Measurements from ENCODE around the gene IMP3. TPM values are rescaled to one million over a fixed set of nuclear protein-coding genes. Genes with fewer than 3 reads are reported as not detected.

IMP3 gene
- total RNA-seq, 1 experiment from 2014 or later, result 56.0 TPM

DNA sequence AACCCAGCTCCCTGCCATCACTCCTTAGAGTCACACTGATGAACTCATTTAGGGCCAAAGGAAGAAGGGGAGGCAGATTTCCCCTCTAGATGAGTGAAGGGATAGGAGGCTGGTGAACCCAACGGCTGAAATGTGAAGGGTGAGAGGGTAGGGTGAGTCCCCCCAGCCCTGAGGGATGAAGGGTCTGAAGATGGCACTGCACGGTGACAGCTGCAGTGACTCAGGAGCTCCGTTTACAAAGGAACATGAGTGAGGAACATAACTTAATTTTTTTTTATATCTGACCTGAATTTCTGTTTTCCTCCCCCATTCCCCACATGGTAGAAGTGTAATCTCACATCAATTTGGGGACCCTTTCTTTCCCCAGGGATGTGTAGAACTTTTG lies 21.7 kb upstream of the IMP3 start:
- TF ChIP-seq TCF7L2 (IDR thresholded peaks at IDR 0.05; ENCODE audit: low read depth, low read length), result no peak
- TF ChIP-seq, protein P1, sequence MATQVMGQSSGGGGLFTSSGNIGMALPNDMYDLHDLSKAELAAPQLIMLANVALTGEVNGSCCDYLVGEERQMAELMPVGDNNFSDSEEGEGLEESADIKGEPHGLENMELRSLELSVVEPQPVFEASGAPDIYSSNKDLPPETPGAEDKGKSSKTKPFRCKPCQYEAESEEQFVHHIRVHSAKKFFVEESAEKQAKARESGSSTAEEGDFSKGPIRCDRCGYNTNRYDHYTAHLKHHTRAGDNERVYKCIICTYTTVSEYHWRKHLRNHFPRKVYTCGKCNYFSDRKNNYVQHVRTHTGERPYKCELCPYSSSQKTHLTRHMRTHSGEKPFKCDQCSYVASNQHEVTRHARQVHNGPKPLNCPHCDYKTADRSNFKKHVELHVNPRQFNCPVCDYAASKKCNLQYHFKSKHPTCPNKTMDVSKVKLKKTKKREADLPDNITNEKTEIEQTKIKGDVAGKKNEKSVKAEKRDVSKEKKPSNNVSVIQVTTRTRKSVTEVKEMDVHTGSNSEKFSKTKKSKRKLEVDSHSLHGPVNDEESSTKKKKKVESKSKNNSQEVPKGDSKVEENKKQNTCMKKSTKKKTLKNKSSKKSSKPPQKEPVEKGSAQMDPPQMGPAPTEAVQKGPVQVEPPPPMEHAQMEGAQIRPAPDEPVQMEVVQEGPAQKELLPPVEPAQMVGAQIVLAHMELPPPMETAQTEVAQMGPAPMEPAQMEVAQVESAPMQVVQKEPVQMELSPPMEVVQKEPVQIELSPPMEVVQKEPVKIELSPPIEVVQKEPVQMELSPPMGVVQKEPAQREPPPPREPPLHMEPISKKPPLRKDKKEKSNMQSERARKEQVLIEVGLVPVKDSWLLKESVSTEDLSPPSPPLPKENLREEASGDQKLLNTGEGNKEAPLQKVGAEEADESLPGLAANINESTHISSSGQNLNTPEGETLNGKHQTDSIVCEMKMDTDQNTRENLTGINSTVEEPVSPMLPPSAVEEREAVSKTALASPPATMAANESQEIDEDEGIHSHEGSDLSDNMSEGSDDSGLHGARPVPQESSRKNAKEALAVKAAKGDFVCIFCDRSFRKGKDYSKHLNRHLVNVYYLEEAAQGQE (IDR thresholded peaks at IDR 0.05; ENCODE audit: insufficient read depth in 1 of 2, low read depth in 2 of 2, low read length in 1 of 2), result no peak
- TF ChIP-seq POLR2AphosphoS5 (IDR thresholded peaks at IDR 0.05; ENCODE audit: low read depth, low read length), result no peak
- TF ChIP-seq SIN3A (IDR thresholded peaks at IDR 0.05; ENCODE audit: borderline replicate concordance, insufficient read depth, low read depth, low read length), result no peak
- TF ChIP-seq, protein P2, sequence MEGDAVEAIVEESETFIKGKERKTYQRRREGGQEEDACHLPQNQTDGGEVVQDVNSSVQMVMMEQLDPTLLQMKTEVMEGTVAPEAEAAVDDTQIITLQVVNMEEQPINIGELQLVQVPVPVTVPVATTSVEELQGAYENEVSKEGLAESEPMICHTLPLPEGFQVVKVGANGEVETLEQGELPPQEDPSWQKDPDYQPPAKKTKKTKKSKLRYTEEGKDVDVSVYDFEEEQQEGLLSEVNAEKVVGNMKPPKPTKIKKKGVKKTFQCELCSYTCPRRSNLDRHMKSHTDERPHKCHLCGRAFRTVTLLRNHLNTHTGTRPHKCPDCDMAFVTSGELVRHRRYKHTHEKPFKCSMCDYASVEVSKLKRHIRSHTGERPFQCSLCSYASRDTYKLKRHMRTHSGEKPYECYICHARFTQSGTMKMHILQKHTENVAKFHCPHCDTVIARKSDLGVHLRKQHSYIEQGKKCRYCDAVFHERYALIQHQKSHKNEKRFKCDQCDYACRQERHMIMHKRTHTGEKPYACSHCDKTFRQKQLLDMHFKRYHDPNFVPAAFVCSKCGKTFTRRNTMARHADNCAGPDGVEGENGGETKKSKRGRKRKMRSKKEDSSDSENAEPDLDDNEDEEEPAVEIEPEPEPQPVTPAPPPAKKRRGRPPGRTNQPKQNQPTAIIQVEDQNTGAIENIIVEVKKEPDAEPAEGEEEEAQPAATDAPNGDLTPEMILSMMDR (IDR thresholded peaks at IDR 0.05), result no peak
- Histone ChIP-seq H3K4me1 (ENCODE audit: control insufficient read depth, insufficient read depth, low read length) (peaks cover 14% of the 10 kb centered on the region), H3K27me3 (ENCODE audit: control insufficient read depth, insufficient read depth, low read length) (no peaks in the 10 kb centered on the region), H3K27ac (ENCODE audit: low read length) (no peak overlapping the region), H3K4me3 (ENCODE audit: low read depth in 2 of 2, low read length in 2 of 2) (no peak overlapping the region), H3K9me3 (ENCODE audit: control insufficient read depth, insufficient read depth, low read depth, low read length) (no peaks in the 10 kb centered on the region), H3K36me3 (ENCODE audit: control insufficient read depth, insufficient read depth, low read length) (no peaks in the 10 kb centered on the region)
- ATAC-seq (no peak), DNase-seq (ENCODE audit: low read depth, low spot score) (no peak)
- CTCF ChIA-PET, result no interaction called here
- POLR2A ChIA-PET, result no interaction called here
- intact Hi-C loops (cut with micrococcal nuclease; ENCODE audit: unreplicated experiment) (no loop called here), in situ Hi-C loops (cut with HindIII; ENCODE audit: low pct_unique_long_range_greater_than_20kb, low sequenced_read_pairs) (no loop called here)
- no TSS peak for BruUV-seq (replicated peaks)

DNA sequence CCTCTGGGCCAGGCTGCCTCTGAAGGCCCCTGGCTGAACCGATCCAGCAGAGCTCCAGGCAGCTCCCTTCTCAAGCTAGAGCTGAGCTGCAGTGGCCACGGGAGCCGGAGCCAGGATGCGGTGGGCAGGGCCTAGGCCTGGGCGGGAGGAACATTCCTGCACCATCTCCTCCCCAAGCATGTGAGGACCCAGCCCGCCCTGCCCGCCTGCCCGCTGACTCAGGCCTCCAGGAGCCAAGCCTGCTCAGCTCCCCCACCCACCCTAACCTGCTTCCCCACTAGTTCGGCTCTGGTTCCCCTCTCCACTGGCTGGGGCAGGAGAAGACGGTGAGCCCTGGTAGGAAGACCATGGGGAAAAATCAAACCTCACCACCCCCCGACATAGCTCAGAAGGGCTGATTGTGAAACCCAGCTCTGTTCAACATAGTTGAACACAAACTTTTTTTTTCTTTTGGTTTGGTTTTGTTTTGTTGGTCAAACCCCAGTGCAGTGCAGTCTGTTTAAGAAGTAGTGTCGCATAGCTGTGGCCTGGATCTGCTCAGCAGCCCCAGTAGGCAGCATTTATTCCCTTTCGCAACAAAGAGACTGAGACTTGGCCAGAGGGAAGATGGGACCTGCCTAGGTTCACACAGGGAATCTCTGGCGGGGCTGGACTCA lies 21.2 kb upstream of the IMP3 start:
- H3K36me3 ChIP-seq (ENCODE audit: control insufficient read depth, insufficient read depth, low read length), result no peaks in the 10 kb centered on the region
- BruUV-seq (replicated peaks), result no TSS peak
- no peaks in the 10 kb centered on the region for H3K9me3 ChIP-seq (ENCODE audit: control insufficient read depth, insufficient read depth, low read depth, low read length)
- H3K27ac ChIP-seq (ENCODE audit: low read length), result no peak overlapping the region
- in situ Hi-C loops (cut with HindIII; ENCODE audit: low pct_unique_long_range_greater_than_20kb, low sequenced_read_pairs) (no loop called here), intact Hi-C loops (cut with micrococcal nuclease; ENCODE audit: unreplicated experiment) (no loop called here)
- CTCF ChIA-PET, result no interaction called here
- ATAC-seq (peak; percentile 51), DNase-seq (ENCODE audit: low read depth, low spot score) (no peak)
- POLR2A ChIA-PET, result no interaction called here
- H3K4me3 ChIP-seq (ENCODE audit: low read depth in 2 of 2, low read length in 2 of 2), result no peak overlapping the region
- peaks cover 9% of the 10 kb centered on the region for H3K4me1 ChIP-seq (ENCODE audit: control insufficient read depth, insufficient read depth, low read length)
- TF ChIP-seq POLR2AphosphoS5 (IDR thresholded peaks at IDR 0.05; ENCODE audit: low read depth, low read length) (no peak), TCF7L2 (IDR thresholded peaks at IDR 0.05; ENCODE audit: low read depth, low read length) (no peak), SIN3A (IDR thresholded peaks at IDR 0.05; ENCODE audit: borderline replicate concordance, insufficient read depth, low read depth, low read length) (no peak)
- TF ChIP-seq, protein P2 (IDR thresholded peaks at IDR 0.05), result no peak
- TF ChIP-seq, protein P1 (IDR thresholded peaks at IDR 0.05; ENCODE audit: insufficient read depth in 1 of 2, low read depth in 2 of 2, low read length in 1 of 2), result no peak
- H3K27me3 ChIP-seq (ENCODE audit: control insufficient read depth, insufficient read depth, low read length), result no peaks in the 10 kb centered on the region
